ENCODE results near the gene PEAK1.

The PEAK1 gene

DNA sequence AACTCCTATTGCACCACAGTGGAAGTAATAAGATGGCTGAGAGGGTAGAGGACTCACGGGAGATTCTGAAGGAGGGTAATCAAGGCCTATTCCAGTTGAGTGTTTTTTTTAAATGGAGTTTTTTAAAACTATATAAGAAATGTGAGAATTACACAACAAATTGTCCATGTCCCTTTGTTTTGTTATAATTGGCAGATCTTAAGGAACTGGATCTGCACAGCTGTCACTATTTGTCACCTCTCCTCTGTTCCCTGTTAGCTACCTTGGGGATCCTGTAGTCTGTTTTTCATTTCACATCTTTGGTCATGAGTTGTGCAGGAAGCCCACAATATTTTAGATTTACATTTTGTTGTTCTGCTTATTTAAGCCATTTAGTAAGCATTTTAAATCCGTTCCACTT, 271.7 kb downstream of the PEAK1 start:
- Mint-ChIP-seq H3K9me3 (peaks cover 2% of the 10 kb centered on the region), H3K4me1 (no peaks in the 10 kb centered on the region), H3K27me3 (no peaks in the 10 kb centered on the region), H3K27ac (no peak overlapping the region), H3K4me3 (no peak overlapping the region), H3K36me3 (no peaks in the 10 kb centered on the region)
- CTCF ChIA-PET, result no interaction called here
- no peak for DNase-seq

DNA sequence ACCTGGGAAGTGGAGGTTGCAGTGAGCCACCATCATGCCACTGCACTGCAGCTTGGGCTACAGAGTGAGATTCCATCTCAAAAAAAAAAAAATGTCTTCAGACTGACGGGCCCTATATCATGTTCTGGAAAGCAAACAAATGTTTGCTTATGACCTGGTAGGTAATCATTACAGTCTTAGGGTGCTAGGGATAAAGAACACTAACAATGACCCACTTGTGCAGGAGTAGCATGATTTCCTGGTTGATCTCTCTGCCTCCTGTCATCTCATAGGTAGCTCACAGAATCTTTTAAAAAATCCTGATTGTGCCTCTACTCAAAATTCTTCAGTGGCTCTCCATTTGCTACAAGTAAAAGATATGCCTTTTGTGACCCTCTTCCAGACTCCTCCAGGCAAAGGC, 274.5 kb downstream of the PEAK1 start:
- no peaks in the 10 kb centered on the region for H3K27me3 Mint-ChIP-seq
- no peak overlapping the region for H3K4me3 Mint-ChIP-seq
- CTCF ChIA-PET, result interaction anchor here (0.5 to 0.7 kb wide), 2 partner anchors 205 to 983 kb away, joined by 3 read pairs; no protein-coding TSS in a partner anchor
- no peak overlapping the region for H3K27ac Mint-ChIP-seq
- no peaks in the 10 kb centered on the region for H3K4me1 Mint-ChIP-seq
- H3K36me3 Mint-ChIP-seq, result no peaks in the 10 kb centered on the region
- no peak for DNase-seq
- H3K9me3 Mint-ChIP-seq, result peaks cover under 1% of the 10 kb centered on the region

DNA sequence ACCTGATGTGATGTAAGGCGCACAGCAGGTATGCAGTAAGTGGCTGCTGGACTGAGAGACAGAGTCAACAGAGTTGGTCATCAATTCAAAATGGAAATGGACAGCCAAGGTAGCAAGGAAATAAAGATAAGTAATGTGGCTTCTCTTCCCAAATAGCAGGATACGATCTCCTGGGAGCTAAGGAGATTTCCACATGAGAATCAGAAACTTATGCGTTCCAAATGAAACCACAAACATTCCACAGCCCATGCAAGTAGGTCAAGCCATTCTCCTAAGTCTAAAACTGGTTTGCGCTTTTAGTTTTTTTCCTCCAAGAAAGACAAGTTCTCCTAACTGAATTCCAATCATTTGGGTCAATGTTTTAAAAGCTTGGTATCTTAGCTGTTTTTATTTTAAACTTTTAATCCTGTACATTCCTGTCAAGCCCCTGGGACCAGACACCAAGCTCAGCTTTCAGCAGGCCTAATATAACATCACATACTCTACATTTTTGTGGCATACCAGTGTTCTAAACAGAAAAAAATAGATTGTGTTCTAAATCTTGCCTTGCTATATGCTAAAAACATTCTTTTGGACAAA, 275.3 kb downstream of the PEAK1 start:
- CTCF ChIA-PET, result interaction anchor here (0.7 kb wide), 1 partner anchor 983 kb away, joined by 3 read pairs; no protein-coding TSS in a partner anchor
- H3K4me3 Mint-ChIP-seq, result no peak overlapping the region
- no peak for DNase-seq
- H3K27me3 Mint-ChIP-seq, result no peaks in the 10 kb centered on the region
- H3K36me3 Mint-ChIP-seq, result no peaks in the 10 kb centered on the region
- H3K9me3 Mint-ChIP-seq, result peaks cover 5% of the 10 kb centered on the region
- no peaks in the 10 kb centered on the region for H3K4me1 Mint-ChIP-seq
- H3K27ac Mint-ChIP-seq, result no peak overlapping the region

DNA sequence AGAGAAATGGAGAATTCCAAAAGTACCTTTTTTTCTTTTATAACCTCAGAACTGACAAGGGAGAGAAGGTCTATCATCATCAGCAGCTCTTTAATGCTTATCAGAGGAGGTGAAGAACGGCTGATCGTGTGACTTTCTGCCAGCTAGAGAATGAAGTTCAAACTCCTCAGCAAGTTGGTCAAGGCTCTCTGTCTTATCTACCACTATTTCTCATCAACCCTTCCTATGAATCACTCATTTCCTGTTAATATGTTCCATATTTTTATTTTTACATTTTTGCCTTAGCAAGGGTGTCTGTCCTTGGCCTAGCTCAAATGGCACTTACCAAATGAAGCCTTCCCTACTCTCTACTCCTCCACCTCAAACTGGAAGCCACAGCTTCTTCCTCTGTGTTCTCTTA, 275.9 kb downstream of the PEAK1 start:
- no peak for DNase-seq
- H3K4me3 Mint-ChIP-seq, result no peak overlapping the region

DNA sequence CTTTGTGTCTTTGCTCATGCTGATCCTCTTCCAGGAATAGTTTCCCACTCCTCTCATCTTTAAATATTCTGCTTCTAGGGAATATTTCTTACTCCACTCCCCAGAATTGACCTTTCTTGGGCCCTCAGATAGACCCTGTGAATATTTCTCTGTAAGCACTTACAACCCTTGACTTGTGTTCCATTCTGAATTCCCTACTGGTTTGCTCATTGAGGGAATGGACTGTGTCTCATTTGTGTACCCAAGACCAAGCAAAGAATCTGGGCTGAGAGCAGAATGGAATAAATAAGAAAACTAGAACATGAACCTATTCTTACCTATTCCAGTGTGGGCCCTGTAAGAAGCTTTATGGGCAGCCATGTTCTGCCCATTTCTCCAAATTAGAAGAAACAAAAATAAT, 276.3 kb downstream of the PEAK1 start:
- Mint-ChIP-seq H3K9me3 (peaks cover 5% of the 10 kb centered on the region), H3K36me3 (peaks cover 3% of the 10 kb centered on the region), H3K27me3 (no peaks in the 10 kb centered on the region), H3K4me1 (no peaks in the 10 kb centered on the region), H3K27ac (no peak overlapping the region), H3K4me3 (no peak overlapping the region)
- CTCF ChIA-PET, result no interaction called here
- DNase-seq, result no peak

More for the DNA sequence above, 275.9 kb downstream of the PEAK1 start:
- CTCF ChIA-PET, result no interaction called here
- no peak overlapping the region for H3K27ac Mint-ChIP-seq
- H3K27me3 Mint-ChIP-seq, result no peaks in the 10 kb centered on the region
- peaks cover 5% of the 10 kb centered on the region for H3K9me3 Mint-ChIP-seq
- no peaks in the 10 kb centered on the region for H3K4me1 Mint-ChIP-seq
- peaks cover 1% of the 10 kb centered on the region for H3K36me3 Mint-ChIP-seq

DNA sequence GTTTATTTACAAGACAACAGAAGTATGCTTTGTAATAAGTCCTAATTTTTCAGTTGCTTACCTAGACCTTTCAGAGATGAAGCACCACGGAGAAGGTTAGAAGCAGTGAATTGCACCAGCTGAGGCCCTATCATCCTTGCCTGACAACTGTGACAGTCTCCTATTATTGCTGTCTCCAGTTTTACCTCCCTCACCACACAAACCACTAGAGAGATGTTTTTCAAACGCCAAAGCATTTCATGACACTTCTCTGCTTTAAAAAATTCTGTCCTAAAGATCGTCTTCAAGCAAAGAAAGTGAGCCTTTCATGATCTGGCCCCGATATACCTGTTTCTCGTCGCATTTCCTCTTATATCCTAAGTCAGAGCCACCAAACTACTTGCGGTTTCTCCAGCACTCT, 276.7 kb downstream of the PEAK1 start:
- H3K27ac Mint-ChIP-seq, result no peak overlapping the region
- no peaks in the 10 kb centered on the region for H3K27me3 Mint-ChIP-seq
- H3K4me3 Mint-ChIP-seq, result no peak overlapping the region
- peaks cover 3% of the 10 kb centered on the region for H3K36me3 Mint-ChIP-seq
- DNase-seq, result no peak
- H3K4me1 Mint-ChIP-seq, result no peaks in the 10 kb centered on the region
- CTCF ChIA-PET, result interaction anchor here (0.6 kb wide), 1 partner anchor 196 kb away, joined by 3 read pairs; no protein-coding TSS in a partner anchor
- peaks cover 5% of the 10 kb centered on the region for H3K9me3 Mint-ChIP-seq

DNA sequence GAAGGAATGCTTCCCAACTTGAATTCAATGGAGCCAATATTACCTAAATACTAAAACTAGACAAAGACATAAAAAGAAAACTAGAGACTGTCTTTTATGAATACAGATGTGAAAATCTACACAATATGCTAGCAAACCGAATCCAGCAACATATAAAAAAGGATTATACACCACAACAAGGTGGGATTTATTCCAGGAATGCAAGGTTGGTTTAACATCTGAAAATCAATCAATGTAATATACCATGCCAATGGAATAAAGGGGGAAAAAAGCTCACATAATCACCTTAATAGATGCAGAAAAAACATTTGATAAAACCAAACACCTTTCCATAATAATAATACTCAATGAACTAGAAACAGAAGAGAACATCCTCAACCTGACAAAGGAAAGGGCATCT, 279.7 kb downstream of the PEAK1 start:
- CTCF ChIA-PET, result no interaction called here
- Mint-ChIP-seq H3K36me3 (peaks cover 12% of the 10 kb centered on the region), H3K27ac (no peak overlapping the region), H3K9me3 (peaks cover 12% of the 10 kb centered on the region), H3K4me3 (no peak overlapping the region), H3K27me3 (no peaks in the 10 kb centered on the region), H3K4me1 (no peaks in the 10 kb centered on the region)
- no peak for DNase-seq

DNA sequence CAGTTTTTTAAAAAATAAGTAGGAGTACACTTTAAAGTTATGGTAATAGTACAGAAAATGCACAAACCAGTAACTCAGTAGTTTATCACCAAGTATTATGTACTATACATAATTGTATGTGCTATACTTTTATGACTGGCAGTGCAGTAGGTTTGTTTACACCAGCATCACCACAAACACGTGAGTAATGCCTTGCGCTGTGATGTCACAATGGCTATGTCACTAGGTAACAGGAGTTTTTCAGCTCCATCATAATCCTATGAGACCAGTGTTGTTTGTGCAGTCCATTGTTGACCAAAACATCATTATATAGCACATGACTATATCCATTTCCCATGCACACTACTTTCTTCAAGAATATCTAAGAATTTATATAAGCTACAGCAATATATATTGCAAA, 280.6 kb downstream of the PEAK1 start:
- Mint-ChIP-seq H3K36me3 (peaks cover 12% of the 10 kb centered on the region), H3K9me3 (peaks cover 12% of the 10 kb centered on the region), H3K4me1 (no peaks in the 10 kb centered on the region), H3K27ac (no peak overlapping the region), H3K4me3 (no peak overlapping the region), H3K27me3 (no peaks in the 10 kb centered on the region)
- no peak for DNase-seq
- CTCF ChIA-PET, result no interaction called here

DNA sequence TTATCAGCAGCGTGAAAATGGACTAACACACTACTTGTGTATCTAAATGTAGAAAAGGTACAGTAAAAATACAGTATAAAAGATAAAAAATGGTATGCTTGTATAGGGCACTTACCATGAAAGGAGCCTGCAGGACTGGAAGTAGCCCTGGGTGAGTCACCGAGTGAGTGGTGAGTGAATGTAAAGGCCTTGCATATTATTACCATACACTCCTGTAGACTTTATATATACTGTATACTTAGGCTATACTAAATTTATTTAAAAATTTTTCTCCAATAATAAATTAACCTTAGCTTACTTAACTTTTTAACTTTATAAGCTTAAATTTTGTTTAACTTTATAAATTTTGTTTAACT, 281.8 kb downstream of the PEAK1 start:
- no peaks in the 10 kb centered on the region for H3K27me3 Mint-ChIP-seq

DNA sequence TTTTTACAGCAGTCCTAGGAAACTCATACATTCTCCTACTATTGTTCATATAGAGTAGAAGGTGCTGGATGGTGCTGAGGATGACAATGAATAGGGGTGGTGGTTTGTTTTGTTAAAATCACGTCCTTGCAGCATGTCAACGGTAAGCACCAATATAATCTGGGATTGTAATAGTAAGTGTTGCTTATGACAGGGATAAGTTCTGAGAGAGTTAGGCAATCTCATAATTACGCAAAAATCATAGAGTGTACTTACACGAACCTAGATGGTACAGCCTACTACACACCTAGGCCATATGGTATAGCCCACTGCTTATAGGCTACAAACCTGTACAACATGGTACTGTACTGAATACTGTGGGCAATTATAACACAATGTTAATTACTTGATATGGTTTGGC, 284.7 kb downstream of the PEAK1 start:
- no peaks in the 10 kb centered on the region for H3K27me3 Mint-ChIP-seq
- H3K36me3 Mint-ChIP-seq, result peaks cover 21% of the 10 kb centered on the region
- H3K27ac Mint-ChIP-seq, result no peak overlapping the region
- H3K4me1 Mint-ChIP-seq, result peaks cover 2% of the 10 kb centered on the region
- peaks cover 10% of the 10 kb centered on the region for H3K9me3 Mint-ChIP-seq
- CTCF ChIA-PET, result no interaction called here
- no peak for DNase-seq
- H3K4me3 Mint-ChIP-seq, result no peak overlapping the region

More for the DNA sequence above, 281.8 kb downstream of the PEAK1 start:
- H3K4me1 Mint-ChIP-seq, result peaks cover 2% of the 10 kb centered on the region
- H3K36me3 Mint-ChIP-seq, result peaks cover 13% of the 10 kb centered on the region
- H3K9me3 Mint-ChIP-seq, result peaks cover 12% of the 10 kb centered on the region
- H3K4me3 Mint-ChIP-seq, result no peak overlapping the region
- CTCF ChIA-PET, result no interaction called here
- no peak for DNase-seq
- H3K27ac Mint-ChIP-seq, result no peak overlapping the region

DNA sequence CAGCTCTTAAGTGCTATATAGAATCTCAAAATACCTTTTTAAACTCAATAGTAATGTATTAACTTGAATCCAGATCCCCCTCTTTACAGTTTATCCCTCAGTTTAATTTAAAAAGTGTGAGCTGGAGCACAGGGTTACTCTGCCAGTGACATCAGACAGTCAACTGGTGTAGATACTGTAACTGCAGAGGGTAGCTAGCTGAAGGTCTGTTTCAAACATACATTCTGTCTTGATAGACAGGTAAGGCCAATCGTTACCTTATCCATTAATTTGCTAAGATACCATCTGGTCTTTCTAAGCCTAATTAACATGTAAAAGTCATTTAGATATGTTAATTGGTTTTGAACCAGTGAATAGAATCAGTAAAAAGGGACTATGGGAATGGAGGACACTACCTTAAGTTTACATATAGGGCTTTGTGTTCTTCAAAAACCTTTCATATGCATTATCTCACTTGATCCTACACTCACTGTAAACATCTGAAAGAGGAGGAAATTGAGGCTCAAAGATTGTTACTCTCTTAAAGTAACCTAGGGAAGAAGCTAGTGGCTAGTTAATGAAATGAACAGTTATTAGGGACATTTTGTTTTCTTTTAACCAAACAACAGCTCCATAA, 289.5 kb downstream of the PEAK1 start:
- Mint-ChIP-seq H3K4me3 (no peak overlapping the region), H3K36me3 (peaks cover 10% of the 10 kb centered on the region), H3K27me3 (no peaks in the 10 kb centered on the region), H3K4me1 (peaks cover 2% of the 10 kb centered on the region), H3K9me3 (no peaks in the 10 kb centered on the region), H3K27ac (no peak overlapping the region)
- DNase-seq, result no peak
- CTCF ChIA-PET, result interaction anchor here (1.1 kb wide), 2 partner anchors 12 to 411 kb away, joined by 3 to 8 read pairs; no protein-coding TSS in a partner anchor

DNA sequence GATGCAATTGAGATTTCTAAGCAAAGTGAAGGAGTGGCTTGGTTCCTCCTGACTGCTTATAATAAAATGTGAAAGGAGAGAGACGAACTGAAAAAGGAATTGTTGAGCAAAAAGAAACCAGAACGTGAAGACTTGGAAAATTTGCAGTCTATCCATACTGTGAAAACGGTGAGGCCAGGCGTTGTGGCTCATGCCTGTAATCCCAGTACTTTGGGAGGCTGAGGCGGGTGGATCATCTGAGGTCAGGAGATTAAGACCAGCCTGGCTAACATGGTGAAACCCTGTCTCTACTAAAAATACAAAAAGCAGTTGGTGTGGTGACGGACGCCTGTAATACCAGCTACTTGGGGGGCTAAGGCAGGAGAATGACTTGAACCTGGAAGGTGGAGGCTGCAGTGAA, 292.3 kb downstream of the PEAK1 start:
- no peak for DNase-seq
- Mint-ChIP-seq H3K27me3 (no peaks in the 10 kb centered on the region), H3K27ac (no peak overlapping the region), H3K4me1 (peaks cover 2% of the 10 kb centered on the region), H3K4me3 (no peak overlapping the region), H3K36me3 (peaks cover 6% of the 10 kb centered on the region), H3K9me3 (no peaks in the 10 kb centered on the region)
- CTCF ChIA-PET, result no interaction called here

DNA sequence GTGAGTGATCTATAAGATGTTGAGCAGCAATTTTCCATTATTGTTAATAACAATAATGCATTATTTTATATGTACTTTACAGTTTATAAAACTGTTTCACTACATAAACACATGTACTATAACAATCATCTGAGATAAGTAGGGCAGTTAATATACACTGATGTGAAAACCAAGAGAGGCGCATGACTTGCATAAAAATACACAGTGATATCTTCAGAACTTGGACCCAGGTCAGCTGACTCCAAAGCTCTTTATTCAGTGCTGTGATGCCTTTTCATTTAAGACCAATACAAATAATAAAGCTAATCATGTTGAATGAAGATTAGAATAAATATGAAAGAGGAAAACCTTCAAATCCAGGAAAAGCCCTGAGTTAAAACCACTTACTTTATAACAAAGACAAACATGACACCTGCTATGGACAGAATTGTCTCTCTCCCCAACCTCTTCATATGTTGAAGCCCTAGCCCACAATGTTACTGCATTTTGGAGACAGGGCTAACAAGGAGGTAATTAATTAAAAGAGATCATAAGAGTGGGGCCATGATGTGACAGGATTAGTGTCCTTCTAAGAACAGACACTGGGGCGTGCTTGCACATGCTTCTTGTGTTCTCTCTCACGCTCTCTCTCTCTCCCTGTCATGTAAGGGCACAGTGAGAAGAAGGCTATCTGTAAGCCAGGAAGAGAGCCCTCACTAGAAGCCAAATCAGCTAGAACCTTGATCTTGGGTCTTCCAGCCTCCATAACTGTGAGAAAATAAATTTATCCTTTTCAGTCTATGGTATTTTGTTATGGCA, 293.2 kb downstream of the PEAK1 start:
- no peaks in the 10 kb centered on the region for H3K9me3 Mint-ChIP-seq
- H3K27ac Mint-ChIP-seq, result no peak overlapping the region
- CTCF ChIA-PET, result no interaction called here
- DNase-seq, result no peak
- H3K4me1 Mint-ChIP-seq, result peaks cover 2% of the 10 kb centered on the region
- H3K27me3 Mint-ChIP-seq, result no peaks in the 10 kb centered on the region
- H3K4me3 Mint-ChIP-seq, result no peak overlapping the region
- H3K36me3 Mint-ChIP-seq, result peaks cover 5% of the 10 kb centered on the region

DNA sequence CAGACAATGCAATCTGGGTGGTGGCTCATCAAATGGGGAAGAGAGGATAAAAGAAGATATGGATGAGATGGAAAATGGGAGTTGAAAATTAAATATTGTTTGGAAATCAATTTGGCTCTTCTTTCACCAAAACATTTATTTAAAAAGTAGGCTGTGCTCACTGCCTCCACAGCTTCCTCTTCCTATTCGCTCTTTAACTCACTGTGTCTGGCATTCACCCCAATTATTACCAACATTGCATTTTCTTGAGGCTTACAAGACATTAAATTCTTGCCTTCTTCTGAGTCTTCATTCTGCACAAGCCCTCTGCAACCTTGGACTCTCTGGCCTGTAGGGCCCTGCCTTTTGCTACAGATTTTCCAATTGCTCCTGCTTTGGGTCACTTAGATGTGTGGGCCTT, 296.1 kb downstream of the PEAK1 start:
- Mint-ChIP-seq H3K27ac (no peak overlapping the region), H3K4me3 (no peak overlapping the region), H3K27me3 (no peaks in the 10 kb centered on the region), H3K36me3 (peaks cover 2% of the 10 kb centered on the region), H3K9me3 (no peaks in the 10 kb centered on the region), H3K4me1 (peaks cover 5% of the 10 kb centered on the region)
- DNase-seq, result no peak
- CTCF ChIA-PET, result interaction anchor here (1.3 kb wide), 1 partner anchor 420 kb away, joined by 6 read pairs; no protein-coding TSS in a partner anchor

DNA sequence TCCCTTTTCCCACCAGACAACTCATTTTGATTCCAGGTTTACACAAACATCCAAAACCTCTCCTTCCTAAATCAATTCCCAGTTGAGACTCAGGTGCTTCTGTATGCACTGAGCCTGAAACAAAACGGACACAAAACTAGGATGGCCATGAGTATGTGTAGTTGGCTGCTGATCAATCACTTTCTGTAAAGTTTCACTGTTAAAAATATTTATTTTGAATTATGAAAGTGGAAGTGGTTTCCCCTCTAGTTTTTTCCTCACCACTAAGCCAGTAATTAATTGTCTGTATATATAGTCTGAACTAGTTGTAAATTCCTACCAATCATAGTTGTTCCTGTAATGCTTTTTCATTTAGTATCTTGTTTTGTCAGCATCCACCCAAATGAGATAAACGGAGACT, 297.3 kb downstream of the PEAK1 start:
- peaks cover 2% of the 10 kb centered on the region for H3K36me3 Mint-ChIP-seq
- peaks cover 6% of the 10 kb centered on the region for H3K4me1 Mint-ChIP-seq
- no peaks in the 10 kb centered on the region for H3K9me3 Mint-ChIP-seq
- H3K27me3 Mint-ChIP-seq, result no peaks in the 10 kb centered on the region
- CTCF ChIA-PET, result interaction anchor here (0.6 to 1.3 kb wide), 2 partner anchors 25 to 57 kb away, joined by 3 read pairs; no protein-coding TSS in a partner anchor
- H3K27ac Mint-ChIP-seq, result no peak overlapping the region
- DNase-seq, result no peak
- H3K4me3 Mint-ChIP-seq, result no peak overlapping the region

All from activated naive CD4-positive, alpha-beta T cell treated with anti-CD3 and anti-CD28 coated beads, Interleukin-2, amount 10 ng/mL, durations not matched to agents 7 days and 5 days (primary cell).